Adrenal gland (tissue), 12 donors: ENCODE measurements around the gene MRI1. TPM values are rescaled to one million over a fixed set of nuclear protein-coding genes. Genes with fewer than 3 reads are reported as not detected.

Experiments used
- DNase-seq, 7 donors: peaks; one replicate each; pipeline ENCODE4 v3.0.0-alpha.2; 2019 to 2020
- H3K27ac ChIP-seq, 5 donors: fragments of 200-600 bp; sonication (generic) in 4 of 5; 1 replicate in 3 of 5; 2 replicates in 2 of 5; pipeline versions ENCODE4 v1.5.1 to v1.8.0; 2016 to 2020; ENCODE audit warnings: mild to moderate bottlenecking in 1 of 5
- H3K27me3 ChIP-seq: fragments of 200-600 bp; 2 replicates; pipeline ENCODE4 v1.8.0; 2021
- H3K36me3 ChIP-seq, 2 donors: fragments of 200-600 bp; replicated peaks in 1 of 2; 1 replicate in 1 of 2; 2 replicates in 1 of 2; pipeline versions ENCODE4 v1.5.1 to v1.8.0; 2018 to 2022
- H3K4me1 ChIP-seq, 2 donors: fragments of 200-600 bp; replicated peaks in 1 of 2; 1 replicate in 1 of 2; 2 replicates in 1 of 2; pipeline versions ENCODE4 v1.5.1 to v1.8.0; 2018 to 2021
- H3K4me3 ChIP-seq, 4 donors: fragments of 200-600 bp; sonication (generic) in 3 of 4; one replicate each; pipeline ENCODE4 v1.5.1; 2016 to 2018
- H3K9me3 ChIP-seq, 3 donors: fragments of 200-600 bp; sonication (generic) in 1 of 3; replicated peaks in 1 of 3; 1 replicate in 2 of 3; 2 replicates in 1 of 3; pipeline versions ENCODE4 v1.5.1 to v1.8.0; 2016 to 2021
- POLR2A ChIP-seq, 2 donors: fragments of 450-650 bp; IDR thresholded peaks; one replicate each; pipeline ENCODE4 v1.6.1; 2017; ENCODE audit warnings: antibody characterized with exemption in 2 of 2, mild to moderate bottlenecking in 2 of 2, moderate library complexity in 1 of 2
- WGBS, 4 donors: extraction: QIAGEN DNeasy Blood & Tissue Kit in 2 of 4; methylation state at CpG; one replicate each; pipeline versions ENCODE4 v1.1.5 to v1.1.7; 2013 to 2017; 5-methylcytosine and 5-hydroxymethylcytosine counted together
- intact Hi-C, 2 donors: fragments of 100-400 bp; cut with DNase I; formaldehyde crosslinking; loops; one replicate each; pipeline versions ENCODE4 v1.14.1 to v1.15.0; 2022 to 2023
- polyA plus RNA-seq, 3 donors: library from polyadenylated mRNA; stranded (reverse); fragments of 200-250 nt in 2 of 3; fragments of 350-450 nt in 1 of 3; fragmentation: Illumina TruSeq in 1 of 3; extraction: RNeasy Lipid Tissue Mini Kit (QIAGEN cat#74804) in 1 of 3; gene quantifications; one replicate each; pipeline ENCODE4 v1.2.3, GENCODE V29; 2013 to 2014
- small RNA-seq, 2 donors: library from RNA; depleted of rRNA; stranded (forward); fragments of <200 nt; gene quantifications; one replicate each; pipeline ENCODE3, GENCODE V24; 2016
- total RNA-seq, 9 donors: library from RNA; depleted of rRNA in 4 of 9; stranded (reverse); fragments of >200 nt in 4 of 9; fragments of 120-200 nt in 1 of 9; fragmentation: NEBNext Ultra II Directional in 1 of 9; extraction: Animal tissue kit (Norgen Biotek cat#: 25700) in 1 of 9; gene quantifications; one replicate each; pipeline versions ENCODE4 v1.1.0 to v1.2.4, GENCODE V29; 2013 to 2023
- TF ChIP-seq, protein P1 (sequence below), 6 experiments: fragments of 450-650 bp in 4 of 6; fragments of 200-600 bp in 2 of 6; sonication (generic) in 1 of 6; IDR thresholded peaks; 1 replicate in 5 of 6; 2 replicates in 1 of 6; pipeline versions ENCODE4 v1.5.1 to v1.8.0; 2016 to 2021; ENCODE audit warnings: antibody characterized with exemption in 6 of 6, mild to moderate bottlenecking in 2 of 6, moderate library complexity in 1 of 6
- donor health status: healthy with polysubstance abuse.
- donor health status: Bipolar disorder and iron deficiency.
- donor health status: DM: yes; HTN: yes; CAD: no.
- donor health status: DM: no; HTN: no; CAD: no.
- donor health status: DM: no; HTN: no; CAD: no.
- donor health status: DM: yes; HTN: yes; CAD: no.

Gene MRI1
- total and polyA plus RNA-seq, 12 donors = 11.9 to 69.6 (median 38.1) TPM

DNA sequence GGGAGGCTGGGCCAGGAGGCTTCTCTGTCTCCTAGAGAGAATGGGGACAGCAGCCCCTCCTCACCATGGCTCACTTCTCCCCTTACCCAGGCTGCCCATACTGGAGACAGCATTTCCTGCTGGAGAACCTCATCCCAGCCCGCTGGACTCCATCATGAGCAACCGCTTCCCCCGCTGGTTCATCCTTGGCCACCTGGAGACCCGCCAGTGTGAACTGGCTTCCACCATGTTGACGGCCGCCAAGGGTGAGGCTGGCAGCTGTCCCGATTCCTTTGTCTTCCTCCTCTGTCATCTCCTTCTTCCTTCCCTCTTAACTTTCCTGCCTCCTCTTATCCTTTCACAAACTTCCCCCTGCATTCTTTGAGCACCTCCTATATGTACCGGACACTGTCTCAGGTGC, 58.9 kb downstream of the MRI1 start:
- intact Hi-C loops = no loop called here
- H3K4me1 ChIP-seq = peaks cover 0 to 5% of the 10 kb centered on the region in 2 donors
- H3K4me3 ChIP-seq = no peak overlapping the region
- H3K36me3 ChIP-seq = no peaks in the 10 kb centered on the region
- H3K27me3 ChIP-seq = no peaks in the 10 kb centered on the region
- TF ChIP-seq, protein P1, sequence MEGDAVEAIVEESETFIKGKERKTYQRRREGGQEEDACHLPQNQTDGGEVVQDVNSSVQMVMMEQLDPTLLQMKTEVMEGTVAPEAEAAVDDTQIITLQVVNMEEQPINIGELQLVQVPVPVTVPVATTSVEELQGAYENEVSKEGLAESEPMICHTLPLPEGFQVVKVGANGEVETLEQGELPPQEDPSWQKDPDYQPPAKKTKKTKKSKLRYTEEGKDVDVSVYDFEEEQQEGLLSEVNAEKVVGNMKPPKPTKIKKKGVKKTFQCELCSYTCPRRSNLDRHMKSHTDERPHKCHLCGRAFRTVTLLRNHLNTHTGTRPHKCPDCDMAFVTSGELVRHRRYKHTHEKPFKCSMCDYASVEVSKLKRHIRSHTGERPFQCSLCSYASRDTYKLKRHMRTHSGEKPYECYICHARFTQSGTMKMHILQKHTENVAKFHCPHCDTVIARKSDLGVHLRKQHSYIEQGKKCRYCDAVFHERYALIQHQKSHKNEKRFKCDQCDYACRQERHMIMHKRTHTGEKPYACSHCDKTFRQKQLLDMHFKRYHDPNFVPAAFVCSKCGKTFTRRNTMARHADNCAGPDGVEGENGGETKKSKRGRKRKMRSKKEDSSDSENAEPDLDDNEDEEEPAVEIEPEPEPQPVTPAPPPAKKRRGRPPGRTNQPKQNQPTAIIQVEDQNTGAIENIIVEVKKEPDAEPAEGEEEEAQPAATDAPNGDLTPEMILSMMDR (IDR thresholded peaks at IDR 0.05) = no peak
- no peak for TF ChIP-seq POLR2A (IDR thresholded peaks at IDR 0.05)
- H3K9me3 ChIP-seq = no peaks in the 10 kb centered on the region
- WGBS, 4 donors = 76 to 87% (median 81%) methylated on average over 8 of the region's 8 CpGs
- DNase-seq = peak in 1 of 7 donors; percentile 31
- no peak overlapping the region for H3K27ac ChIP-seq

Small RNAs within 50 kb of the gene (small RNA-seq; reads per million reads assigned to genes)
- 0 reads per million in 2 donors for gene RN7SL619P

Other genes starting within 250 kb of the MRI1 start
- 100 to 1,000 TPM in 8 of 9 donors, 10 to 100 TPM in 1; 95.8 to 224 (median 162) TPM for gene C19orf53, start 9.9 kb downstream of the MRI1 start, total RNA-seq
- gene C19orf53, start 9.9 kb downstream of the MRI1 start, polyA plus RNA-seq = 100 to 1,000 TPM; 134 to 459 (median 340) TPM
- gene ZSWIM4, start 30.9 kb downstream of the MRI1 start, total RNA-seq = 10 to 100 TPM in 4 of 9 donors, 1 to 10 TPM in 5; 1.3 to 15.4 (median 9.5) TPM
- gene ZSWIM4, start 30.9 kb downstream of the MRI1 start, polyA plus RNA-seq = 1 to 10 TPM; 1.7 to 6.4 (median 3.2) TPM
- gene NANOS3, start 112.6 kb downstream of the MRI1 start, total RNA-seq = 1 to 10 TPM in 1 of 9 donors, under 1 TPM in 1, not detected in 7; 0.28 to 1.9 TPM
- 1 to 10 TPM in 1 of 3 donors, under 1 TPM in 1, not detected in 1; 0.71 to 1.9 TPM for gene NANOS3, start 112.6 kb downstream of the MRI1 start, polyA plus RNA-seq
- 1 to 10 TPM in 4 of 9 donors, under 1 TPM in 4, not detected in 1; 0.21 to 1.8 (median 1.2) TPM for gene BRME1, start 141.6 kb downstream of the MRI1 start, total RNA-seq
- 1 to 10 TPM in 2 of 3 donors, under 1 TPM in 1; 0.26 to 4.5 (median 4.1) TPM for gene BRME1, start 141.6 kb downstream of the MRI1 start, polyA plus RNA-seq
- gene CC2D1A, start 141.7 kb downstream of the MRI1 start, total RNA-seq = 10 to 100 TPM in 8 of 9 donors, 1 to 10 TPM in 1; 9.0 to 38.4 (median 28.8) TPM
- gene CC2D1A, start 141.7 kb downstream of the MRI1 start, polyA plus RNA-seq = 100 to 1,000 TPM in 1 of 3 donors, 10 to 100 TPM in 2; 10.8 to 125 (median 68.1) TPM
- 1 to 10 TPM in 1 of 9 donors, under 1 TPM in 5, not detected in 3; 0.35 to 2.1 (median 0.52) TPM for gene PODNL1, start 173.9 kb downstream of the MRI1 start, total RNA-seq
- gene PODNL1, start 173.9 kb downstream of the MRI1 start, polyA plus RNA-seq = 1 to 10 TPM in 2 of 3 donors, under 1 TPM in 1; 0.15 to 1.7 (median 1.1) TPM
- 10 to 100 TPM in 7 of 9 donors, 1 to 10 TPM in 2; 7.6 to 22.8 (median 12.8) TPM for gene DCAF15, start 188.0 kb downstream of the MRI1 start, total RNA-seq
- gene DCAF15, start 188.0 kb downstream of the MRI1 start, polyA plus RNA-seq = 100 to 1,000 TPM in 1 of 3 donors, 10 to 100 TPM in 1, 1 to 10 TPM in 1; 6.7 to 147 (median 54.1) TPM
- gene RFX1, start 241.8 kb downstream of the MRI1 start, total RNA-seq = 10 to 100 TPM in 3 of 9 donors, 1 to 10 TPM in 6; 1.5 to 21.4 (median 7.3) TPM
- 10 to 100 TPM in 1 of 3 donors, 1 to 10 TPM in 2; 1.4 to 15.4 (median 6.8) TPM for gene RFX1, start 241.8 kb downstream of the MRI1 start, polyA plus RNA-seq